Osteoblast (primary cell): Measurements from ENCODE around the gene PDE6G. TPM values are rescaled to one million over a fixed set of nuclear protein-coding genes. Genes with fewer than 3 reads are reported as not detected.
A peak's percentile ranks its signal among the peaks of the same experiment; 100 is the strongest.

Source experiments
- DNase-seq: peaks from one replicate; pipeline ENCODE4 v3.0.0; 2011; ENCODE audit warnings: low spot score, mixed read lengths; ENCODE audit not compliant: insufficient read length; ENCODE audit errors: missing footprints
- H2AFZ ChIP-seq: 2 replicates; pipeline ENCODE4 v1.6.0; 2011; ENCODE audit warnings: mild to moderate bottlenecking, low read length
- H3K27ac ChIP-seq: 2 replicates; pipeline ENCODE4 v1.5.1; 2011; ENCODE audit warnings: mild to moderate bottlenecking, low read depth, low read length, moderate library complexity
- H3K27me3 ChIP-seq: 2 replicates; pipeline ENCODE4 v1.6.0; 2012; ENCODE audit warnings: mild to moderate bottlenecking, control low read depth, inconsistent platforms, low read length, moderate library complexity; ENCODE audit not compliant: insufficient read depth
- H3K36me3 ChIP-seq: 2 replicates; pipeline ENCODE4 v1.5.1; 2011; ENCODE audit warnings: mild to moderate bottlenecking, low read length, control low read depth, moderate library complexity; ENCODE audit not compliant: insufficient read depth
- H3K4me1 ChIP-seq: 2 replicates; pipeline ENCODE4 v1.5.1; 2011; ENCODE audit warnings: mild to moderate bottlenecking, low read length, control low read depth, moderate library complexity; ENCODE audit not compliant: insufficient read depth
- H3K4me2 ChIP-seq: 2 replicates; pipeline ENCODE4 v1.6.0; 2011; ENCODE audit warnings: mild to moderate bottlenecking, low read length; ENCODE audit not compliant: insufficient read depth
- H3K4me3 ChIP-seq: fragments of 200-600 bp; sonication (generic); 3 replicates; pipeline ENCODE4 v1.5.1; 2012; ENCODE audit warnings: mild to moderate bottlenecking, low read length, inconsistent platforms; ENCODE audit not compliant: insufficient read depth
- H3K79me2 ChIP-seq: 2 replicates; pipeline ENCODE4 v1.6.0; 2012; ENCODE audit warnings: mild to moderate bottlenecking, low read length, control low read depth, inconsistent platforms; ENCODE audit not compliant: insufficient read depth
- H3K9me3 ChIP-seq: 2 replicates; pipeline ENCODE4 v1.5.1; 2011; ENCODE audit warnings: low read depth, low read length, control low read depth
- H4K20me1 ChIP-seq: 2 replicates; pipeline ENCODE4 v1.6.0; 2012; ENCODE audit warnings: mild to moderate bottlenecking, low read length, control low read depth; ENCODE audit not compliant: insufficient read depth
- total RNA-seq: library from RNA; depleted of rRNA; stranded (reverse); fragments of >200 nt; gene quantifications from 2 replicates; pipeline ENCODE4 v1.2.3, GENCODE V29; 2012
- TF ChIP-seq, protein P1 (sequence below): IDR thresholded peaks from 2 replicates; pipeline ENCODE4 v1.5.1; 2011; ENCODE audit warnings: mild to moderate bottlenecking, low read depth, low read length, moderate library complexity; ENCODE audit errors: extremely low read depth

The PDE6G gene
- total RNA-seq, 1 donor = not detected

DNA sequence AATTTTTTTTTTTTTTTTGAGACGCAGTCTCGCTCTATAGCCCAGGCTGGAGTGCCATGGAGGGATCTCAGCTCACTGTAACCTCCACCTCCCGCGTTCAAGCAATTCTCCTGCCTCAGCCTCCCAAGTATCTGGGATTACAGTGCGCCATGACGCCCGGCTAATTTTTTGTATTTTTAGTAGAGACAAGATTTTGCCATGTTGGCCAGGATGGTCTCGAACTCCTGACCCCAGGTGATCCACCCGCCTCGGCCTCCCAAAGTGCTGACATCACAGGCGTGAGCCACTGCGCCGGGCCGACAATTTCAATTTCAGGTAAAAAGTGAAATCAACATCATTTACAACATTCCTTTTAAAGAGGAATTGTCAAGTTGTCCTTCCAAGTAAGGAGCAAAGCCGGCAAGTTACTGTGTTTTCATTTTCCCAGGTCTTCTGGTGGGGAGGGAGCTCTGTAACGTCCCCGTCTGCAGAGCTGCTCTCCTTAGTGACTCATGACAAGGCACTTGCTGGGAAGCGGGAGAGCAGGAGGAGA, 20.3 kb downstream of the PDE6G start:
- Histone ChIP-seq H4K20me1 (peaks cover 31% of the 10 kb centered on the region), H3K27me3 (no peaks in the 10 kb centered on the region)
- peak; percentile 97 for DNase-seq

DNA sequence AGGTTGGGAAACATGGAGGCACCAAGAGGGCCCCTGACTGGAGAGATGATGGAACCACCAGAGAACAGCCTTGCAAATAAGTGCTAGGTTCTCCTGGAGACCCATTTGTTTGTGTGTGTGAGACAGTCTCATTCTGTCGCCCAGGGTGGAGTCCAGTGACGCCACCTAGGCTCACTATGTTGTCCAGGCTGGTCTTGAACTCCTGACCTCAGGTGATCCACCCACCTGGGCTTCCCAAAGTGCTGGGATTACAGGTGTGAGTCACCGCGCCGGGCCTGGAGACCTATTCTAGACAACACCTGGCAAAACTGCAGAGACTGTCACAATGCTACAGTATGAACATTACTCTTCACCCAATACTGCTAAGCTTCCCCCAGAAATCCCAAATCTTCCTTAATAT, 20.9 kb downstream of the PDE6G start:
- peaks cover 13% of the 10 kb centered on the region for H3K4me1 ChIP-seq
- peaks cover 2% of the 10 kb centered on the region for H3K36me3 ChIP-seq
- no peak overlapping the region for H2AFZ ChIP-seq
- TF ChIP-seq, protein P1, sequence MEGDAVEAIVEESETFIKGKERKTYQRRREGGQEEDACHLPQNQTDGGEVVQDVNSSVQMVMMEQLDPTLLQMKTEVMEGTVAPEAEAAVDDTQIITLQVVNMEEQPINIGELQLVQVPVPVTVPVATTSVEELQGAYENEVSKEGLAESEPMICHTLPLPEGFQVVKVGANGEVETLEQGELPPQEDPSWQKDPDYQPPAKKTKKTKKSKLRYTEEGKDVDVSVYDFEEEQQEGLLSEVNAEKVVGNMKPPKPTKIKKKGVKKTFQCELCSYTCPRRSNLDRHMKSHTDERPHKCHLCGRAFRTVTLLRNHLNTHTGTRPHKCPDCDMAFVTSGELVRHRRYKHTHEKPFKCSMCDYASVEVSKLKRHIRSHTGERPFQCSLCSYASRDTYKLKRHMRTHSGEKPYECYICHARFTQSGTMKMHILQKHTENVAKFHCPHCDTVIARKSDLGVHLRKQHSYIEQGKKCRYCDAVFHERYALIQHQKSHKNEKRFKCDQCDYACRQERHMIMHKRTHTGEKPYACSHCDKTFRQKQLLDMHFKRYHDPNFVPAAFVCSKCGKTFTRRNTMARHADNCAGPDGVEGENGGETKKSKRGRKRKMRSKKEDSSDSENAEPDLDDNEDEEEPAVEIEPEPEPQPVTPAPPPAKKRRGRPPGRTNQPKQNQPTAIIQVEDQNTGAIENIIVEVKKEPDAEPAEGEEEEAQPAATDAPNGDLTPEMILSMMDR = no peak
- peak overlapping the region; percentile 81 for H3K4me2 ChIP-seq
- no peak for DNase-seq
- H3K4me3 ChIP-seq = peak overlapping the region; percentile 91
- H4K20me1 ChIP-seq = peaks cover 34% of the 10 kb centered on the region
- H3K27me3 ChIP-seq = no peaks in the 10 kb centered on the region
- no peaks in the 10 kb centered on the region for H3K9me3 ChIP-seq
- no peak overlapping the region for H3K27ac ChIP-seq
- peaks cover 62% of the 10 kb centered on the region for H3K79me2 ChIP-seq

More for the DNA sequence above, 20.3 kb downstream of the PDE6G start:
- peak overlapping the region; percentile 93 for H3K27ac ChIP-seq
- peak overlapping the region; percentile 91 for H3K4me3 ChIP-seq
- peak overlapping the region; percentile 66 for H2AFZ ChIP-seq
- H3K36me3 ChIP-seq = peaks cover 2% of the 10 kb centered on the region
- H3K4me1 ChIP-seq = peaks cover 13% of the 10 kb centered on the region
- no peaks in the 10 kb centered on the region for H3K9me3 ChIP-seq
- peaks cover 58% of the 10 kb centered on the region for H3K79me2 ChIP-seq
- TF ChIP-seq, protein P1 = no peak
- peak overlapping the region; percentile 81 for H3K4me2 ChIP-seq

DNA sequence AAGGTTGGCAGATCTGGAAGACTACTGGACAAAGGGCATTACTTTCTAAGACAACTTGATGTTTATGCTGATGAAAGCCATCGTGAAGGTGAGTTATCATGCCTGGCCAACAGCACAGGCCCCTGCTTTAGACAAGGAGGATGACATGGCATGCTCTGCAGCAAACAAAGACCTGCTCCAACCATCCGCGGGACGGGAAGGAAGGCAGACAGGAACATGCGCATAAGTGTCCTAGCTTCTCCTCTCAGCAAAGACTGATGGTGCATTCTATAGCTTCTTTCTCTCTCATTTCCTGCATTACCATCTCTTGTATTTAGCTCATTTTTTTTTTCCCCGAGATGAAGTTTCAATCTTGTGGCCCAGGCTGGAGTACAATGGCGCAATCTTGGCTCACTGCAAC, 24.9 kb downstream of the PDE6G start:
- Histone ChIP-seq H4K20me1 (peaks cover 44% of the 10 kb centered on the region), H3K4me3 (no peak overlapping the region), H3K4me1 (peaks cover 9% of the 10 kb centered on the region)

DNA sequence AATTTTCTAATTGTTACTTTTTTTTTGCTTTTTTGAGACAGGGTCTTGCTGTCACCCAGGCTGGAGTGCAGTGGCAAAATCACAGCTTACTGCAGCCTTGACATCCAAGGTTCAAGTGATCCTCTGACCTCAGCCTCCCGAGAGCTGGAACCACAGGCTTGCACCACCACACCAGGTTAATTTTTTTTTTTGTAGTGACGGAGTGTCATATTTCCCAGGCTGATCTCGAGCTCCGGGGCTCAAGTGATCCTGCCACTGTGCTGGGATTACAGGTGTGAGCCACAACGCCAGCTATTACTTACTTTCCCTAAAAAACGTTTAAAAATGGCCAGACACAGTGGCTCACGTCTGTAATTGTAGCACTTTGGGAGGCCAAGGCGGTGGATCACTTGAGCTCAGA, 26.1 kb downstream of the PDE6G start:
- peaks cover under 1% of the 10 kb centered on the region for H3K4me1 ChIP-seq
- no peak for DNase-seq
- H3K9me3 ChIP-seq = no peaks in the 10 kb centered on the region
- no peaks in the 10 kb centered on the region for H3K27me3 ChIP-seq
- no peak overlapping the region for H3K27ac ChIP-seq
- H3K4me2 ChIP-seq = no peak overlapping the region
- peaks cover 40% of the 10 kb centered on the region for H3K36me3 ChIP-seq
- peaks cover 72% of the 10 kb centered on the region for H3K79me2 ChIP-seq
- H4K20me1 ChIP-seq = peaks cover 35% of the 10 kb centered on the region
- no peak overlapping the region for H3K4me3 ChIP-seq
- TF ChIP-seq, protein P1 = no peak
- H2AFZ ChIP-seq = no peak overlapping the region

More for the DNA sequence above, 24.9 kb downstream of the PDE6G start:
- TF ChIP-seq, protein P1 = no peak
- Histone ChIP-seq H3K27ac (no peak overlapping the region), H3K4me2 (no peak overlapping the region), H3K9me3 (no peaks in the 10 kb centered on the region), H3K79me2 (peaks cover 74% of the 10 kb centered on the region), H2AFZ (no peak overlapping the region), H3K27me3 (no peaks in the 10 kb centered on the region), H3K36me3 (peaks cover 28% of the 10 kb centered on the region)
- DNase-seq = no peak
